OCI-LY3 (cell line): ENCODE data around the gene REEP3.

Source experiments
- EZH2phosphoT487 ChIP-seq: fragments of 200-600 bp; shearing (Covaris generic); IDR thresholded peaks from 2 replicates; pipeline ENCODE4 v1.6.1; 2018; ENCODE audit warnings: antibody characterized with exemption, mixed run types, low read depth
- TF ChIP-seq, protein P1 (sequence below): fragments of 200-600, 300-600 bp; sonication (generic); IDR thresholded peaks from 2 replicates; pipeline ENCODE4 v1.5.1; 2014; ENCODE audit warnings: antibody characterized with exemption, low read length, low read depth

DNA sequence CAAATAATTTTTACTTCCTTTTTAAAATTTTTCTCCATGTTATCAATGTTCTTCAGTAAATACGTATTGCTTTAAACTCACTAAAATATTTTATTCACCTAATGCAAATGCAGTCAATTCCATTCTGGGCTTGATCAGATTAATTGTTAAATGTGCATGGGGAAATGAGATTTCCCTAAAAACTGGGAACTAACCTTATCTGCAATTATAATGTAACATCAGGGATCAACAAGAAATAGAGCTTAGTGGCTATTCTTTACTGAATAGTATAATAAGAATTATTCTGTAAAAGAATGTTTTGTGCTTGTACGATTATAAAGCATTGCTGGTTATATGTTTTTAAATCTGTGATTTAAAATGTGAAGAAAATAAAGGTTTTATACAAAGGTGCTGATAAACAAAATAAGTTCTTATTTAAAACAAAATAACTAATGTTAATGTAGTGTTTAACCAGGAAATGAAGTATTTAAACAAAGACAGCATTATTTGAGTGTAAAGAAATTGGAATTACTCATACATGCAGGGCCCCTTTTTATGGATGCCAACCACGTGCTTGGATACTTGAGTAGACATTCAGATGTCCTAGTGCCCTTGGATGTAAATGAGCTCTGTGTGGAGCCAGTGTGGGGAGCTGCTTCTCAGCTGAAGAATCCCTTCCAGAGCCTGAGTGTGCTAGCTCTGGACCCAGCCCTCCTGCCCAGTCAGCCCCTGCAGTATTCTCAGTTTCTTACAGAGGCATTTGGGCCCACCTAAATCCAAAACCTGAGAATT is 84.2 kb downstream of the REEP3 start:
- no peak for TF ChIP-seq EZH2phosphoT487
- TF ChIP-seq, protein P1, sequence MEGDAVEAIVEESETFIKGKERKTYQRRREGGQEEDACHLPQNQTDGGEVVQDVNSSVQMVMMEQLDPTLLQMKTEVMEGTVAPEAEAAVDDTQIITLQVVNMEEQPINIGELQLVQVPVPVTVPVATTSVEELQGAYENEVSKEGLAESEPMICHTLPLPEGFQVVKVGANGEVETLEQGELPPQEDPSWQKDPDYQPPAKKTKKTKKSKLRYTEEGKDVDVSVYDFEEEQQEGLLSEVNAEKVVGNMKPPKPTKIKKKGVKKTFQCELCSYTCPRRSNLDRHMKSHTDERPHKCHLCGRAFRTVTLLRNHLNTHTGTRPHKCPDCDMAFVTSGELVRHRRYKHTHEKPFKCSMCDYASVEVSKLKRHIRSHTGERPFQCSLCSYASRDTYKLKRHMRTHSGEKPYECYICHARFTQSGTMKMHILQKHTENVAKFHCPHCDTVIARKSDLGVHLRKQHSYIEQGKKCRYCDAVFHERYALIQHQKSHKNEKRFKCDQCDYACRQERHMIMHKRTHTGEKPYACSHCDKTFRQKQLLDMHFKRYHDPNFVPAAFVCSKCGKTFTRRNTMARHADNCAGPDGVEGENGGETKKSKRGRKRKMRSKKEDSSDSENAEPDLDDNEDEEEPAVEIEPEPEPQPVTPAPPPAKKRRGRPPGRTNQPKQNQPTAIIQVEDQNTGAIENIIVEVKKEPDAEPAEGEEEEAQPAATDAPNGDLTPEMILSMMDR: no peak
